Stimulated activated CD4-positive, alpha-beta T cell treated with anti-CD3 and anti-CD28 coated beads, Interleukin-1b, Interleukin-23, amount 100 ng/mL, for 4 hours (primary cell): ENCODE data around the gene PDE4D.
"Not testable (repeated sequence)": the region's sequence is repeated elsewhere in the genome, so short reads cannot be mapped to it uniquely, and the experiment has no call there.

Experiments used
- DNase-seq, 2 donors: peaks; one replicate each; pipeline ENCODE4 v3.0.0-alpha.2; 2020; ENCODE audit warnings: low read depth in 2 of 2

The PDE4D gene

DNA sequence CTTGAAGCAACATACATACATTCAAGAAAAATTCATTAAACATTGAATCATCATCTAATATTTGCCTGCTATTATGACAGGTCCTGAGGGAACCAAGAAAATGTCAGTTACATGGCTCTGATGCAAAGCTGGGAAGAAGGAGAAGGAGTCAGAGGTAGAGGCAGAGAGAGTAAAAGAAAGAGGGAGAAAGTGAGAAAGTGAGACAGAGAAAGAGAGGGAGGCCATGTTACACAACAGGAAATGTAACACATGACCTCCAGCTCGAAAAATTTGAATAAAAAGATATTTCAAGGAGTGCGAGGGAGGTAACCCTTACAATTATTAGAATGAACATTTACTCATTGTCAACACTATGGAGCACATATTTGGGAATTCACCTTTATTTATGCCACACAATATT is 189.7 kb downstream of the PDE4D start:
- no peak for DNase-seq

DNA sequence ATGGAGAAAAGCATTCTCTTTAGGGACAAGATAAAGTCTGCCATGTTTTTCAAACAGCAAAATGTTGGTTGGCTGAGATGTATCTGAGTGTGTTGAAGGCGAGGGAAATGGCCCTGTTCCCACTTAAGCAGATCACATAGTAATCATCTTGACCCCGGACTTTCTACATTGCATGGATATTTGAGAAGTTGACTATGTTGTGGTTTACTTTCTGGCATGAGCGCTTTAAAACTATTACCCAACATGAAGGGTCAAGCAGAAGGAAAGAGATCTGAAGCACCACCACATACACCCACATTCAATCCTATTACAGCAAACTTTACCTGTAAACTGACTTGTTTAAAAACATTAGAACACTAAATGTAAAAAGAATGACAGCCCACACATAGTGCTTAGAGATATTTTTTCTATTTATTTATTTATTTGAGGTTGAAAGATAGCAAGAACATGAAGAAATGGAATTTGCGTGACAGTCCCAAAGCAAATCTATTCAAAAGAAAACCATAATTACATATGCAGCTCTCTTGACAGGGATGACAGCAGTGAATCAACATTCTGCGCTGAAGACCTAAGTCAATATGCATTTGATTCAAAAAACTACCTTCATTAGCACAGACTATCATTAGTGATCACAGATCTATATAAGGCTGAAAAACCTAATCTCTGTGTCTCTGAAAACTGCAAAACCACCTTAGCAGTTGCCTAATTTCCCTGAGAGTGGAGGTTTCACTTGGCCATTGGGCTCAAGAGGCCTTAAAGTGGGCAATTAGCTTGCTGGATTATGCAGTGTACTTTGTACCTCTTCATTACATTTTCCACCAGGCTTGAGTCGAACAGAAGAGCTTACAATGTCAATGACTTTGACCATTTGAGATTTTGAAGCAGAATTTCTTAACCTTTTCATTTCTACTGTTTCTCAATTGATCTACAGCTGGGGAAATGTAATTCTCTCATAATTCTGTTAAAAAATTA is 195.0 kb downstream of the PDE4D start:
- DNase-seq: no peak

DNA sequence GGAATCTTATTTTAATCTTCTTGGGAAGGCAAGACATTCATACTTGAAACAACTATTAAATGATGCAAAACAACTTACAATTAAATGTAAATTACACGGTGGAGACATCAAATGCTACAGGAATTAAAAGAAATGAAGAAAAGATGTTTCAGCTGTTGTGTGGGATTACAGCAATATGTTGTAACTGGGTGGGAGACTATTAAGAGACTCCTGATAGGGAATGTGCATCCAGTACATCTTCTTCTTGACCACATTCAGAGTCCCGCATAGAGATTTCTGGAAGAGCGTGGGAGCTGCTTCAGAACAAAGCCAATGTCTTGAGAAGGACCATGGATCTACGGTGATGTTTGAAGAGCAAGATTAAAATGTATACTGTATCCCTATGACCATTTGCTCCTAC is 199.1 kb downstream of the PDE4D start:
- DNase-seq: no peak

DNA sequence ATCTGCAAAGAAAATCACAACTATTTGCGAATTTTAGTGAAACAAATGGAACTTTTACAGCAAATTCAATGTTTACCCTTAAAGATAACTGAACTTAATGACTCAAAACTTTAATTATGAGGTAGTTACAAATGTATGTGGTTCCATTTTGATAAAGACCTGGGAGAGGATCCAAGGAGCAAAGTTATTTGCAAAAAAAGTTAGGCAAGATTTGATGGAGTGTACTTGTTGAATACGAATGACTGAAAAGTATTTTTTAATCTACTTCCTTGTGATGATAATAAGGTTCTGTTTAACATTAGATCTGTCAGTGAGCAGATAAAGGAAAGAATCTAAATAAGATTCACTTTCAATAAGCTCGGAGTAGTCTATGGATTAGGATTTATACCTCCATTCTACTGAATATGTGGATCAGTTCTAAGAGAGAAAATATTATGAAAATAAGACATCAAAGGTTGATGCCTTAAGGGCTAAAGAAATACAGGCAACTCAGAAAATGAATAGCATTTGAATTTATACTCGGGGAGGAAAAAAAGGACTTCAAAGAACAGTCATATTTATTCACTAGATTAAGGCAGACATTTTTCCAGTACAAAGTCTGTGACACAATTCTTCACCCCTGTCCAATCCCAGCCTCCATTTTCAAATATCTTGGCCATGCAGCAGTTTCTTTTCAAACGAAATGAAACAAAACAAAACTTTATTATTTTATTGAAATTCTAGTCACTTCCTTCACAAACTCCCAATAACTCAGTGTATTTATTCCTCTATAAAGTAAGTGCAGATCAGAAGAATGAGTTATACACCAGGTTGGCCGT is 199.8 kb downstream of the PDE4D start:
- no peak for DNase-seq

- DNase-seq: no peak
These were observed 207.7 kb downstream of the PDE4D start for GRCh38 chr5:59685793-59686192.

GRCh38 chr5:59685191-59685530 is 208.4 kb downstream of the PDE4D start:
- DNase-seq: no peak

DNA sequence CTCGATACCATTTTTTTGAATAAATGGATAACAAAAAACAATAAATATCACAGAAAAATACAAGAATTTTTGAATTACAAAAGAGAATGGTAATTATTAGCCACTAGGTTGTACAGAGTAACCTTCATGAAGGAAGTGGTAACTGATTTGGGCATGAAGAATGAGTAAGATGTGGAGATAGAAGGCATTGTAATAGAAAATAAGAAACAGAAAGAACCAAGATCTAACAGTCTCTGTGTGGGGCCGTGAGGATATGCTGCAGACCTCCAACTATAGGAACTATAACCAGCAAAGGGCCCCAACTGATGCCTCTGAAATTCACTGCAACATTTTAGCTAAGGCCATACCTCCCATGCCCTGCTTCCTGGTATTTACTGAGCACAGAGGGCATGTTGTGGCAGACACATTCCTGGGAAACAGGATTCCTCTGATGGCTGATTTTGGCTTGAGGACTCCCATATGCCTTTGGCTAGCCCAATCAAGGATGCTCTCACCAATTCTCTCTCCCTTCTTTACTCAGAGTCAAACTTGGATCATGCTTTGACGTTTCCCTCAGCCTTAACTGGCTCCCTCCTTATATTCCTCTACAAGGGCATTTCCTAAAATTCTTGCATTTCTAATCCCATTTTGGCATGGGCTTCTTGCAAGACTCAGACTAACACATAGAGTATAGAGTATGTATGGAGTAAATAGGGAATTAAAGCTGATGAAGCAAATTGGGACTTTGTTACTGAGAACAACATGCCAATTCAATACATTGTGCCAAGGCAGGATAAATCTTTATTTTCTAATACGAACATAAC is 208.9 kb downstream of the PDE4D start:
- DNase-seq: no peak

- DNase-seq: no peak
These were observed 210.2 kb downstream of the PDE4D start for GRCh38 chr5:59683311-59683710.

DNA sequence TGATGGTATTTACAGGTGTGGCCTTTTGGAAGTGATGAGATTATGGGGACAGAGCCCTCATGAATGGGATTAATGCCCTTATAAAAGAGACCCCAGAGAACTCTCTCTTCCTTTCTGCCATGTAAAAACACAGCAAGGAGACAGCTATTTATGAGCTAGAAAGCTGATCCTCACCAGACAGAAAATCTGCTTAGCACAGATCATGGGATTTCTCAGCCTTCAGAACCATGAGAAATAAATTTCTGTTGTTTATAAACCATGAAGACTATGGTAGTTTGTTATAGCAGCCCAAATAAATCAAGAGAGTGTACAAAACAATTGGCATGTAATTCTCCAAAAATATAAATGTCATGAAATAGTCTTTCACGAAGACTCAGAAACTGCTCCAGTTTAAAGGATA is 211.0 kb downstream of the PDE4D start:
- DNase-seq: no peak

GRCh38 chr5:59678943-59679342 is 214.6 kb downstream of the PDE4D start:
- no peak for DNase-seq

DNA sequence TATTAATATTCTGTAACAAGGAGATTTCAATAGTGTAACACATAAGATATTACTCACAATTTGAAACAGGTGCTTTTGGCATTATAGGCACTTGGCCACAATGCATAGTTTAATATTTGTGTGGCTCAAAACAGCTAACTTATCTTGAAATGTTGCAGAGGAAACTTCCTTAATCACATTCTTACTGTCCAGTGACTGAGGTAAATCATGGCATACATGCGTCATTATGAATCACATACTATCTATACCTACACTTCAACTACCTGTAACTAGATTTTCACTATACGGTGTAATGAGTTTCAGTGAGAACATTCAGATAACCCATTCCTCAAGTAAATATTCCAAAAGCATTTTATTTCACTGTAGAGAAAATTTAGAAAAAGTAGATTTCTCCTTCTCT is 218.8 kb downstream of the PDE4D start:
- DNase-seq: no peak

GRCh38 chr5:59673438-59674058 is 220.0 kb downstream of the PDE4D start:
- no peak for DNase-seq

GRCh38 chr5:59666440-59667068 is 227.0 kb downstream of the PDE4D start:
- DNase-seq: no peak

DNA sequence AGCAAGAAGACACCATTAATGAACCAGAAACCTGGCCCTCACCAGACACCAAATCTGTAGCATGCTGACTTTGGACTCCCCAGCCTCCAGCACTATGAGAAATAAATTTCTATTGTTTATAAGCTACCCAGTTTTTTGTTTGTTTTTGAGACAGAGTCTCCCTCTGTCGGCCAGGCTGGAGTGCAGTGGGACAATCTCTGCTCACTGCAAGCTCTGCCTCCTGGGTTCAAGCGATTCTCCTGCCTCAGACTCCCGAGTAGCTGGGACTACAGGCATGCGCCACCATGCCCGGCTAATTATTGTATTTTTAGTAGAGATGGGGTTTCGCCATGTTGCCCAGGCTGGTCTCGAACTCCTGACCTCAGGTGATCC is 227.7 kb downstream of the PDE4D start:
- not testable (repeated sequence) for DNase-seq

- DNase-seq: no peak
These were observed 228.3 kb downstream of the PDE4D start for GRCh38 chr5:59665086-59665831.

GRCh38 chr5:59661954-59662615 is 231.4 kb downstream of the PDE4D start:
- DNase-seq: no peak

GRCh38 chr5:59661311-59661710 is 232.2 kb downstream of the PDE4D start:
- DNase-seq: no peak

DNA sequence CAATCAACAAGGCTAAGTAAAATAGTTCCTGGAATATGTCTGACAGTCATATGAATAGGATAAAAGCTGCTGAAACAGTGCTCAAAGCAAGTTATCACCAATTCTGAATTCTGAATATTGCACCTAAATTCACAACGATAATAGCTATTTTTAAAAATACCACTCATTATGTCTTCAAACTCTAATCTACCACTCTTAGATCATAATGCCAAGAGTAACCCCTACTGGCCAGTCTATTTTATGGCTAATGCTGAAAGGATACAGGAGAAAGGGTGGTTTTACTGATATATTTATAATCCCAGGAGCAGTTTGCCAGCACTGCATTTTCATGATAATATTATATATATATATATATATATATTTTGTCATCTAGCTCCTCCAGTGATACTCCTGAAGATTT is 232.8 kb downstream of the PDE4D start:
- DNase-seq: no peak

GRCh38 chr5:59656351-59657254 is 236.9 kb downstream of the PDE4D start:
- DNase-seq: no peak
